ENCODE data around the gene TSSK1B. TPM values are rescaled to one million over a fixed set of nuclear protein-coding genes. Genes with fewer than 3 reads are reported as not detected.
A peak's percentile ranks its signal among the peaks of the same experiment; 100 is the strongest.

Gene TSSK1B
- total and polyA plus RNA-seq, 2 of the 4 experiments (the other 2 are of a cell fraction) = 0.03 to 0.18 TPM

DNA sequence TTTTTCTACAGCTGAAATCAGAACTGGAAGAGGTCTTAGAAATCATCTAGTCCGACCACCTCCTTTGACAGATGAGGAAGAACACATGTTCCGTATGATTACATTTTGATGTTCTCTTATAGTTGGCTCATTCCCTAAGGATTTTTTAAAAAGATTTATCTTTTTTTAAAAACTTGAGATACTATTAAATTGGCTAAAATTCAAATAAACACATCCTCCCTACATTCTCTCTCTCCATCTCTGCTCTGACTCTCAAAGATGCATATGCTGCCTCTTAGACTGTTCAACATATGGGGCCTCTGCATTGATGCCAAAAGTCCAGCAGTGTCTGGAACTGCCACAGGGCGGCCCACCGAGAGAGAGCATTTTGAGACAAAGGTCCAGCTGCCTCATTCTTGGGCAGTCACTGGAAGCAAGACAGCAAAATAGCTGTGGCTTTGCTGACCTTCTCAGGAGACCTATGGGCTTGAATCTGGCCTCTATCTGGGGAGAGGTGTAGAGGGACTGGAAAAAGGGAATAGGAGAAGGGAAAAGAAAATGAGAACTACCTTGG lies 12.8 kb upstream of the TSSK1B start:
- H2BK120ac ChIP-seq (ENCODE audit: low read depth, low read length) = no peak overlapping the region
- WGBS, 2 experiments (ENCODE audit: extremely low coverage in 2 of 2, insufficient read length in 1 of 2) = 24% methylated on average over 2 of the region's 4 CpGs; no CpG with 5 or more reads in 1 of the 2 experiments
- H3K4me1 ChIP-seq (ENCODE audit: control insufficient read depth, insufficient read depth, low read length) = peaks cover 2% of the 10 kb centered on the region; the same call in 1 of the 2 replicates
- H3K4ac ChIP-seq (ENCODE audit: low read depth, low read length) = no peak overlapping the region
- no peak for DNase-seq
- H2AK9ac ChIP-seq (replicated peaks; ENCODE audit: low read depth, low read length, poor library complexity) = no peak overlapping the region
- no peaks in the 10 kb centered on the region for H4K20me1 ChIP-seq (ENCODE audit: insufficient read depth, low read length)
- no TSS peak for BruUV-seq (replicated peaks)
- ChIA-PET CTCF (no interaction called here), POLR2A (ENCODE audit: unreplicated experiment) (no interaction called here)
- H4K8ac ChIP-seq (ENCODE audit: low read depth in 2 of 2, low read length in 2 of 2) = no peak overlapping the region
- no peak overlapping the region for H2BK20ac ChIP-seq (ENCODE audit: low read depth, low read length)
- H3K56ac ChIP-seq (ENCODE audit: extremely low read depth, insufficient read depth, low read length) = no peak overlapping the region
- no peak overlapping the region for H3K18ac ChIP-seq (ENCODE audit: low read depth, low read length)
- no peak overlapping the region for H3K23ac ChIP-seq (ENCODE audit: low read depth, low read length)
- no peak for TF ChIP-seq RCOR1 (IDR thresholded peaks at IDR 0.05; ENCODE audit: insufficient replicate concordance, low read length)
- intact Hi-C loops (cut with micrococcal nuclease) (no loop called here), dilution Hi-C loops (cut with HindIII; ENCODE audit: low sequenced_read_pairs, unreplicated experiment) (no loop called here), in situ Hi-C loops (cut with MboI; ENCODE audit: low sequenced_read_pairs) (no loop called here)
- H3K36me3 ChIP-seq (ENCODE audit: control insufficient read depth, insufficient read depth, low read length) = peaks cover 2% of the 10 kb centered on the region; the same call in 1 of the 2 replicates
- H3K4me2 ChIP-seq (ENCODE audit: low read depth, low read length) = no peak overlapping the region
- ATAC-seq (ENCODE audit: low read depth) = 0 out of 2 replicates have a peak, but pooled peaks have one; percentile 17
- H2AFZ ChIP-seq (replicated peaks; ENCODE audit: low read length, poor library complexity) = no peak overlapping the region
- no peak overlapping the region for H3K14ac ChIP-seq (replicated peaks; ENCODE audit: low read depth, low read length)
- H2BK15ac ChIP-seq (ENCODE audit: low read depth, low read length) = no peak overlapping the region
- no peak overlapping the region for H4K91ac ChIP-seq (ENCODE audit: insufficient read depth, low read depth, low read length)
- H3K9me3 ChIP-seq (ENCODE audit: control insufficient read depth, insufficient read depth, low read length) = no peaks in the 10 kb centered on the region
- no peaks in the 10 kb centered on the region for H3K79me1 ChIP-seq (ENCODE audit: low read depth in 1 of 2, low read length in 2 of 2)
- no peak overlapping the region for H2BK5ac ChIP-seq (ENCODE audit: low read depth, low read length, poor library complexity, severe bottlenecking)
- H3K4me3 ChIP-seq (ENCODE audit: insufficient read depth, low read depth, low read length) = no peak overlapping the region
- no peak overlapping the region for H3K9ac ChIP-seq (ENCODE audit: low read depth, low read length)
- no peaks in the 10 kb centered on the region for H3K9me1 ChIP-seq (ENCODE audit: insufficient read depth, low read length)
- no peak overlapping the region for H2AK5ac ChIP-seq (ENCODE audit: low read depth, low read length)
- no peak overlapping the region for H3K27ac ChIP-seq (ENCODE audit: insufficient read depth, low read length)
- H3K27me3 ChIP-seq (ENCODE audit: control insufficient read depth, insufficient read depth, low read length) = no peaks in the 10 kb centered on the region
- no peak overlapping the region for H4K5ac ChIP-seq (ENCODE audit: low read depth, low read length)
